Osteoblast (primary cell): ENCODE data around the gene KRT6C. TPM values are rescaled to one million over a fixed set of nuclear protein-coding genes. Genes with fewer than 3 reads are reported as not detected.

Source experiments
- DNase-seq: peaks from one replicate; pipeline ENCODE4 v3.0.0; 2011; ENCODE audit warnings: low spot score, mixed read lengths; ENCODE audit not compliant: insufficient read length; ENCODE audit errors: missing footprints
- H2AFZ ChIP-seq: 2 replicates; pipeline ENCODE4 v1.6.0; 2011; ENCODE audit warnings: mild to moderate bottlenecking, low read length
- H3K27ac ChIP-seq: 2 replicates; pipeline ENCODE4 v1.5.1; 2011; ENCODE audit warnings: mild to moderate bottlenecking, low read depth, low read length, moderate library complexity
- H3K27me3 ChIP-seq: 2 replicates; pipeline ENCODE4 v1.6.0; 2012; ENCODE audit warnings: mild to moderate bottlenecking, control low read depth, inconsistent platforms, low read length, moderate library complexity; ENCODE audit not compliant: insufficient read depth
- H3K36me3 ChIP-seq: 2 replicates; pipeline ENCODE4 v1.5.1; 2011; ENCODE audit warnings: mild to moderate bottlenecking, low read length, control low read depth, moderate library complexity; ENCODE audit not compliant: insufficient read depth
- H3K4me1 ChIP-seq: 2 replicates; pipeline ENCODE4 v1.5.1; 2011; ENCODE audit warnings: mild to moderate bottlenecking, low read length, control low read depth, moderate library complexity; ENCODE audit not compliant: insufficient read depth
- H3K4me2 ChIP-seq: 2 replicates; pipeline ENCODE4 v1.6.0; 2011; ENCODE audit warnings: mild to moderate bottlenecking, low read length; ENCODE audit not compliant: insufficient read depth
- H3K4me3 ChIP-seq: fragments of 200-600 bp; sonication (generic); 3 replicates; pipeline ENCODE4 v1.5.1; 2012; ENCODE audit warnings: mild to moderate bottlenecking, low read length, inconsistent platforms; ENCODE audit not compliant: insufficient read depth
- H3K79me2 ChIP-seq: 2 replicates; pipeline ENCODE4 v1.6.0; 2012; ENCODE audit warnings: mild to moderate bottlenecking, low read length, control low read depth, inconsistent platforms; ENCODE audit not compliant: insufficient read depth
- H3K9me3 ChIP-seq: 2 replicates; pipeline ENCODE4 v1.5.1; 2011; ENCODE audit warnings: low read depth, low read length, control low read depth
- H4K20me1 ChIP-seq: 2 replicates; pipeline ENCODE4 v1.6.0; 2012; ENCODE audit warnings: mild to moderate bottlenecking, low read length, control low read depth; ENCODE audit not compliant: insufficient read depth
- CTCF ChIP-seq: IDR thresholded peaks from 2 replicates; pipeline ENCODE4 v1.5.1; 2011; ENCODE audit warnings: mild to moderate bottlenecking, low read depth, low read length, moderate library complexity; ENCODE audit errors: extremely low read depth
- total RNA-seq: library from RNA; depleted of rRNA; stranded (reverse); fragments of >200 nt; gene quantifications from 2 replicates; pipeline ENCODE4 v1.2.3, GENCODE V29; 2012

The KRT6C gene
- total RNA-seq, 1 donor: not detected

GRCh38 chr12:52464897-52465296 lies 8.7 kb downstream of the KRT6C start:
- no peak overlapping the region for H3K4me2 ChIP-seq
- peaks cover 65% of the 10 kb centered on the region for H3K27me3 ChIP-seq
- no peak overlapping the region for H3K4me3 ChIP-seq
- H3K36me3 ChIP-seq: no peaks in the 10 kb centered on the region
- H2AFZ ChIP-seq: no peak overlapping the region
- H3K27ac ChIP-seq: no peak overlapping the region
- H3K4me1 ChIP-seq: no peaks in the 10 kb centered on the region
- no peaks in the 10 kb centered on the region for H3K9me3 ChIP-seq
- no peak for DNase-seq
- no peak for TF ChIP-seq CTCF
- H4K20me1 ChIP-seq: no peaks in the 10 kb centered on the region
- no peaks in the 10 kb centered on the region for H3K79me2 ChIP-seq

GRCh38 chr12:52461693-52462092 lies 11.9 kb downstream of the KRT6C start:
- no peak overlapping the region for H3K27ac ChIP-seq
- H3K4me3 ChIP-seq: no peak overlapping the region
- DNase-seq: no peak
- no peaks in the 10 kb centered on the region for H4K20me1 ChIP-seq
- no peaks in the 10 kb centered on the region for H3K36me3 ChIP-seq
- TF ChIP-seq CTCF: no peak
- H3K4me1 ChIP-seq: no peaks in the 10 kb centered on the region
- no peak overlapping the region for H3K4me2 ChIP-seq
- no peaks in the 10 kb centered on the region for H3K9me3 ChIP-seq
- no peaks in the 10 kb centered on the region for H3K79me2 ChIP-seq
- H2AFZ ChIP-seq: no peak overlapping the region
- peaks cover 60% of the 10 kb centered on the region for H3K27me3 ChIP-seq

- Histone ChIP-seq H3K4me3 (no peak overlapping the region), H4K20me1 (no peaks in the 10 kb centered on the region), H3K79me2 (no peaks in the 10 kb centered on the region), H2AFZ (no peak overlapping the region), H3K4me2 (no peak overlapping the region), H3K9me3 (no peaks in the 10 kb centered on the region), H3K27ac (no peak overlapping the region), H3K36me3 (no peaks in the 10 kb centered on the region), H3K27me3 (peaks cover 53% of the 10 kb centered on the region), H3K4me1 (peaks cover 8% of the 10 kb centered on the region)
- no peak for TF ChIP-seq CTCF
- DNase-seq: no peak
Observed at GRCh38 chr12:52458861-52459260, 14.7 kb downstream of the KRT6C start.

- Histone ChIP-seq H3K4me1 (peaks cover 8% of the 10 kb centered on the region), H3K27me3 (peaks cover 27% of the 10 kb centered on the region), H3K36me3 (no peaks in the 10 kb centered on the region), H3K9me3 (no peaks in the 10 kb centered on the region), H3K27ac (no peak overlapping the region), H2AFZ (no peak overlapping the region), H3K4me2 (no peak overlapping the region), H4K20me1 (no peaks in the 10 kb centered on the region), H3K4me3 (no peak overlapping the region), H3K79me2 (no peaks in the 10 kb centered on the region)
- TF ChIP-seq CTCF: no peak
- no peak for DNase-seq
Observed at GRCh38 chr12:52455821-52456220, 17.8 kb downstream of the KRT6C start.
